H9 (cell line): ENCODE results near the gene C2orf81. TPM values are rescaled to one million over a fixed set of nuclear protein-coding genes. Genes with fewer than 3 reads are reported as not detected.
A peak's percentile ranks its signal among the peaks of the same experiment; 100 is the strongest.

Source experiments
- DNase-seq: peaks from one replicate; pipeline ENCODE4 v3.0.0-alpha.2; 2017
- H2AFZ ChIP-seq: one replicate; pipeline ENCODE4 v1.6.1; 2013; ENCODE audit warnings: mild to moderate bottlenecking, low read length, control low read depth, moderate library complexity
- H2AK5ac ChIP-seq: 2 replicates; pipeline ENCODE4 v1.6.1; 2013; ENCODE audit warnings: low read length, control low read depth, mixed read lengths; ENCODE audit not compliant: insufficient read length
- H2BK120ac ChIP-seq: one replicate; pipeline ENCODE4 v1.6.1; 2013; ENCODE audit warnings: low read depth, mild to moderate bottlenecking, low read length, control low read depth, inconsistent platforms; ENCODE audit not compliant: poor library complexity, severe bottlenecking
- H2BK12ac ChIP-seq: 2 replicates; pipeline ENCODE4 v1.6.1; 2013; ENCODE audit warnings: low read length, control low read depth, mixed read lengths, low read depth; ENCODE audit not compliant: insufficient read length
- H2BK15ac ChIP-seq: 2 replicates; pipeline ENCODE4 v1.6.1; 2013; ENCODE audit warnings: low read depth, low read length, control low read depth
- H2BK20ac ChIP-seq: one replicate; pipeline ENCODE4 v1.6.1; 2013; ENCODE audit warnings: low read depth, mild to moderate bottlenecking, low read length, control low read depth, inconsistent platforms; ENCODE audit not compliant: poor library complexity, severe bottlenecking
- H2BK5ac ChIP-seq: 2 replicates; pipeline ENCODE4 v1.6.1; 2013; ENCODE audit warnings: low read length, control low read depth, mixed read lengths; ENCODE audit not compliant: insufficient read length
- H3K14ac ChIP-seq: 2 replicates; pipeline ENCODE4 v1.6.1; 2013; ENCODE audit warnings: low read length, control low read depth; ENCODE audit not compliant: insufficient read depth
- H3K18ac ChIP-seq: 2 replicates; pipeline ENCODE4 v1.6.1; 2013; ENCODE audit warnings: low read depth, mild to moderate bottlenecking, mixed read lengths, low read length, control low read depth; ENCODE audit not compliant: insufficient read length
- H3K23ac ChIP-seq: 2 replicates; pipeline ENCODE4 v1.6.1; 2013; ENCODE audit warnings: low read length, control low read depth, mixed read lengths, low read depth; ENCODE audit not compliant: insufficient read length
- H3K23me2 ChIP-seq: 2 replicates; pipeline ENCODE4 v1.6.1; 2013; ENCODE audit warnings: low read depth, mild to moderate bottlenecking, mixed read lengths, low read length, control low read depth; ENCODE audit not compliant: insufficient read length, poor library complexity, severe bottlenecking
- H3K27ac ChIP-seq: 2 replicates; pipeline ENCODE4 v1.5.1; 2013; ENCODE audit warnings: low read length, control low read depth, mixed read lengths, low read depth; ENCODE audit not compliant: insufficient read length
- H3K27me3 ChIP-seq: 2 replicates; pipeline ENCODE4 v1.6.1; 2013; ENCODE audit warnings: low read length, control low read depth, inconsistent platforms; ENCODE audit not compliant: insufficient read depth
- H3K4ac ChIP-seq: 2 replicates; pipeline ENCODE4 v1.6.1; 2013; ENCODE audit warnings: low read depth, mild to moderate bottlenecking, control low read depth, inconsistent platforms, low read length, moderate library complexity
- H3K4me1 ChIP-seq: 2 replicates; pipeline ENCODE4 v1.6.1; 2013; ENCODE audit warnings: low read length, control low read depth, inconsistent platforms; ENCODE audit not compliant: insufficient read depth
- H3K4me2 ChIP-seq: 2 replicates; pipeline ENCODE4 v1.6.1; 2013; ENCODE audit warnings: low read length, control low read depth, mixed read lengths; ENCODE audit not compliant: insufficient read length, insufficient read depth
- H3K56ac ChIP-seq: 2 replicates; pipeline ENCODE4 v1.6.1; 2013; ENCODE audit warnings: low read depth, mild to moderate bottlenecking, mixed read lengths, low read length, control low read depth; ENCODE audit not compliant: insufficient read length
- H3K79me1 ChIP-seq: 2 replicates; pipeline ENCODE4 v1.6.1; 2013; ENCODE audit warnings: low read depth, mild to moderate bottlenecking, moderate library complexity, low read length, control low read depth, inconsistent platforms; ENCODE audit not compliant: insufficient read depth, poor library complexity, severe bottlenecking
- H3K79me2 ChIP-seq: 2 replicates; pipeline ENCODE4 v1.6.1; 2013; ENCODE audit warnings: low read length, control low read depth, inconsistent platforms; ENCODE audit not compliant: insufficient read depth
- H3K9ac ChIP-seq: 2 replicates; pipeline ENCODE4 v1.6.1; 2013; ENCODE audit warnings: low read length, control low read depth, mixed read lengths; ENCODE audit not compliant: insufficient read length; ENCODE audit errors: extremely low read depth
- H3K9me3 ChIP-seq: one replicate; pipeline ENCODE4 v1.6.1; 2013; ENCODE audit warnings: low read depth, low read length, inconsistent platforms; ENCODE audit not compliant: control insufficient read depth
- H3T11ph ChIP-seq: one replicate; pipeline ENCODE4 v1.6.1; 2013; ENCODE audit warnings: mild to moderate bottlenecking, low read length, control low read depth, inconsistent platforms
- H4K20me1 ChIP-seq: one replicate; pipeline ENCODE4 v1.6.1; 2013; ENCODE audit not compliant: control insufficient read depth, insufficient read length, insufficient read depth
- H4K5ac ChIP-seq: 2 replicates; pipeline ENCODE4 v1.6.1; 2013; ENCODE audit warnings: low read depth, mild to moderate bottlenecking, mixed read lengths, low read length, control low read depth; ENCODE audit not compliant: insufficient read length
- H4K8ac ChIP-seq: replicated peaks from 2 replicates; pipeline ENCODE4 v1.6.1; 2013; ENCODE audit warnings: low read length, control low read depth, mixed read lengths, low read depth; ENCODE audit not compliant: insufficient read length
- H4K91ac ChIP-seq: 2 replicates; pipeline ENCODE4 v1.6.1; 2013; ENCODE audit warnings: low read depth, mild to moderate bottlenecking, moderate library complexity, mixed read lengths, low read length, control low read depth; ENCODE audit not compliant: insufficient read length
- H3K27ac Mint-ChIP-seq, 3 experiments: 2 replicates in 2 of 3; 3 replicates in 1 of 3; pipeline ENCODE4 v1.8.0; 2020 to 2021; ENCODE audit warnings: mixed read lengths in 3 of 3, mild to moderate bottlenecking in 1 of 3, moderate library complexity in 1 of 3
- H3K27me3 Mint-ChIP-seq: 2 replicates; pipeline ENCODE4 v1.8.0; 2021; ENCODE audit warnings: low read depth, mild to moderate bottlenecking, moderate library complexity, mixed read lengths
- H3K36me3 Mint-ChIP-seq, 3 experiments: 2 replicates in 2 of 3; 3 replicates in 1 of 3; pipeline ENCODE4 v1.8.0; 2020 to 2021; ENCODE audit warnings: low read depth in 3 of 3, mixed read lengths in 3 of 3; ENCODE audit not compliant: insufficient read depth in 1 of 3
- H3K4me1 Mint-ChIP-seq, 2 experiments: 2 replicates each; pipeline ENCODE4 v1.8.0; 2020; ENCODE audit warnings: mixed read lengths in 2 of 2
- H3K4me3 Mint-ChIP-seq, 2 experiments: 2 replicates in 1 of 2; 3 replicates in 1 of 2; pipeline ENCODE4 v1.8.0; 2020 to 2021; ENCODE audit warnings: mild to moderate bottlenecking in 2 of 2, mixed read lengths in 2 of 2, moderate library complexity in 1 of 2
- H3K9me3 Mint-ChIP-seq, 2 experiments: 2 replicates in 1 of 2; 3 replicates in 1 of 2; pipeline ENCODE4 v1.8.0; 2020; ENCODE audit warnings: mild to moderate bottlenecking in 2 of 2, mixed read lengths in 2 of 2, moderate library complexity in 1 of 2
- CTCF ChIP-seq: fragments of 200-600 bp; sonication (generic); conservative IDR thresholded peaks from 3 replicates; pipeline ENCODE4 v1.8.0; 2021; ENCODE audit warnings: antibody characterized with exemption, mild to moderate bottlenecking
- total RNA-seq: library from RNA; stranded (reverse); gene quantifications from 2 replicates; pipeline ENCODE4 v1.2.1, GENCODE V29; 2021

C2orf81 gene
- total RNA-seq, 1 experiment from 2014 or later: 3.5 TPM

GRCh38 chr2:74399785-74400184 lies 21.6 kb downstream of the C2orf81 start:
- no peaks in the 10 kb centered on the region for H3K9me3 Mint-ChIP-seq
- Histone ChIP-seq H2BK120ac (no peak overlapping the region), H3K4ac (no peak overlapping the region), H3K79me1 (no peaks in the 10 kb centered on the region), H4K20me1 (no peaks in the 10 kb centered on the region), H3K4me2 (peak overlapping the region; percentile 8), H3K23ac (no peak overlapping the region), H3K4me1 (no peaks in the 10 kb centered on the region), H2BK12ac (no peak overlapping the region), H4K5ac (no peak overlapping the region), H3T11ph (no peak overlapping the region), H3K9me3 (no peaks in the 10 kb centered on the region), H3K27me3 (no peaks in the 10 kb centered on the region), H2BK20ac (no peak overlapping the region), H3K23me2 (no peaks in the 10 kb centered on the region), H3K56ac (no peak overlapping the region), H4K91ac (no peak overlapping the region), H2BK5ac (no peak overlapping the region), H4K8ac (no peak overlapping the region), H2BK15ac (no peak overlapping the region), H3K18ac (no peak overlapping the region), H3K79me2 (no peaks in the 10 kb centered on the region), H3K9ac (no peak overlapping the region), H2AFZ (no peak overlapping the region), H3K27ac (no peak overlapping the region), H3K14ac (no peak overlapping the region), H2AK5ac (no peak overlapping the region)
- TF ChIP-seq CTCF: peak; percentile 69
- H3K27ac Mint-ChIP-seq: peak overlapping the region in 2 of 3 experiments; percentile 50 to 75; a peak in 2 of 7 replicates
- H3K27me3 Mint-ChIP-seq: no peaks in the 10 kb centered on the region; the same call in 1 of the 2 replicates
- H3K36me3 Mint-ChIP-seq: no peaks in the 10 kb centered on the region
- no peak overlapping the region for H3K4me3 Mint-ChIP-seq
- peaks cover 10 to 11% of the 10 kb centered on the region in 2 experiments for H3K4me1 Mint-ChIP-seq
- DNase-seq: no peak
